Middle frontal gyrus (tissue), 1 donor: ENCODE data around the gene SLC16A13.
A peak's percentile ranks its signal among the peaks of the same experiment; 100 is the strongest.
"Not testable (repeated sequence)": the region's sequence is repeated elsewhere in the genome, so short reads cannot be mapped to it uniquely, and the experiment has no call there.

Experiments used
- DNase-seq: peaks from one replicate; pipeline ENCODE4 v3.0.0-alpha.2; 2015; ENCODE audit warnings: low spot score; ENCODE audit errors: extremely low spot score

Gene SLC16A13

GRCh38 chr17:7035591-7036368 is at the start of gene SLC16A13:
Gene SLC16A13, plus strand, starts transcription at chr17:7036015. Its CDS starts 368 bp downstream, at chr17:7036383.
- DNase-seq = peak; percentile 82

- no peak for DNase-seq
Measured at GRCh38 chr17:6986676-6987075, 49.1 kb upstream of the SLC16A13 start.

- no peak for DNase-seq
Measured at GRCh38 chr17:6989779-6990178, 46.0 kb upstream of the SLC16A13 start.

- DNase-seq = not testable (repeated sequence)
Measured at GRCh38 chr17:6993613-6994056, 42.2 kb upstream of the SLC16A13 start.

- no peak for DNase-seq
Measured at GRCh38 chr17:6994118-6994598, 41.7 kb upstream of the SLC16A13 start.

GRCh38 chr17:6994666-6995256 is 41.1 kb upstream of the SLC16A13 start:
- no peak for DNase-seq

GRCh38 chr17:6995500-6996255 is 40.1 kb upstream of the SLC16A13 start, which contains the start of gene ALOX12:
Gene ALOX12, plus strand, starts transcription at chr17:6996049. Its CDS starts 69 bp downstream, at chr17:6996118.
- no peak for DNase-seq

- DNase-seq = no peak
Measured at GRCh38 chr17:6996256-6997011, 39.4 kb upstream of the SLC16A13 start.

- no peak for DNase-seq
Measured at GRCh38 chr17:6997171-6997570, 38.6 kb upstream of the SLC16A13 start.

GRCh38 chr17:6998855-6999508 is 36.8 kb upstream of the SLC16A13 start:
- no peak for DNase-seq

GRCh38 chr17:7001318-7001961 is 34.4 kb upstream of the SLC16A13 start:
- DNase-seq = no peak

- no peak for DNase-seq
Measured at GRCh38 chr17:7002288-7003047, 33.3 kb upstream of the SLC16A13 start.

- no peak for DNase-seq
Measured at GRCh38 chr17:7003745-7004144, 32.1 kb upstream of the SLC16A13 start.

GRCh38 chr17:7004398-7005253 is 31.2 kb upstream of the SLC16A13 start:
- DNase-seq = peak; percentile 56

- no peak for DNase-seq
Measured at GRCh38 chr17:7005716-7006115, 30.1 kb upstream of the SLC16A13 start.

- no peak for DNase-seq
Measured at GRCh38 chr17:7007143-7007542, 28.7 kb upstream of the SLC16A13 start.

- DNase-seq = no peak
Measured at GRCh38 chr17:7010523-7010922, 25.3 kb upstream of the SLC16A13 start.

- no peak for DNase-seq
Measured at GRCh38 chr17:7011415-7011814, 24.4 kb upstream of the SLC16A13 start.

- no peak for DNase-seq
Measured at GRCh38 chr17:7011942-7012254, 23.9 kb upstream of the SLC16A13 start.
